Hematopoietic multipotent progenitor cell treated with erythropoietin and hydrocortisone succinate and interleukin-3 and kit ligand, for 8 days (in vitro differentiated cells): ENCODE data around the gene LAMTOR5.

Source experiments
- DNase-seq: peaks from one replicate; pipeline ENCODE4 v3.0.0-alpha.2; 2015

LAMTOR5 gene

DNA sequence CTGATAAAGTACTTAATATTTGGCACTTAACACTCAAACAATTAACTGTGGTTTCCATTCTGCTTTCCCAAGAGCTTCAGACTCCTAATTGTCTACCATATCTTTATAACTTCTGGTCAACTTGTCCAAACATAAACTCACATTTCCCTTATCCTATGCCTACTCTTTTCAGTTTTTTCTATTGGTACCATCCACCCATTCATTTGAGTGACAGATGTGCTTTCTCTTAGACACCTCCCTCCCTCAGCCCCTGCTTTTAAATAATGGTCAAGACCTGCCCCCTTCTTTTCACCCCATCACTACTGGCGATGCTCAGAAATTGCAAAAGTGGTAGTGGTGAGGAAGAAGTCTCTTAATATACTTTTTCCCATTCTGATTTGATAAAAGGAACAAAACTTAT is 22.1 kb downstream of the LAMTOR5 start:
- no peak for DNase-seq

DNA sequence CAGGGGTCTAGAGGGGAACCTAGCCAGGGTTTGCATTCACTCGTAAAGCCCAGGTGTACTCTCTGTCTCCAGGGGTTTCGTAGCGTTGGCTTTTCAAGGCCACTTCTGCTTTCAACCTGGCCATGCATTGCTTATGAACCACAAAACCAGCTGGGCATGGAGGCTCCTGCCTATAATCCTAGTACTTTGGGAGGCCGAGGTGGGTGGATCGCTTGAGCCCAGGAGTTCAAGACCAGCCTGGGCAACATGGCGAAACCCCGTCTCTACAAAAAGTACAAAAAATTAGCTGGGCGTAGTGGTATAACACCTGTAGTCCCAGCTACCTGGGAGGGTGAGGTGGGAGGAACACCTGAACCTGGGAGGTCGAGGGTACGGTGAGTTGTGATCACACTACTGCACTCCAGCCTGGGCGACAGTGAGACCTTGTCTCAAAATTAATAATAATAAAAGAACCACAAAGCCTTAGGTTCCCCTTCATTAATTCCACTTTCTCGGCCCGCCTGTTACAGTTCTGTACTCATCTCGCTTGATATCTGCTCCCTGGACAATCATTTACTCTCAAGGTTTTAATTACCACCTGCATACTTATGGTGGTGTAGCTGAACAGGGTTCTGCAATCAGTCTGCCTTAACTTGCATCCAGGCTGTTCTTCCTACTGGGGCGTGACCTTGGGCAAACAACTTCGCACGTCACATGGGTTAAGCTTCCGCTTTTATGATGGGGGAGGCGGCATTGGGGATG is 22.7 kb downstream of the LAMTOR5 start:
- no peak for DNase-seq

DNA sequence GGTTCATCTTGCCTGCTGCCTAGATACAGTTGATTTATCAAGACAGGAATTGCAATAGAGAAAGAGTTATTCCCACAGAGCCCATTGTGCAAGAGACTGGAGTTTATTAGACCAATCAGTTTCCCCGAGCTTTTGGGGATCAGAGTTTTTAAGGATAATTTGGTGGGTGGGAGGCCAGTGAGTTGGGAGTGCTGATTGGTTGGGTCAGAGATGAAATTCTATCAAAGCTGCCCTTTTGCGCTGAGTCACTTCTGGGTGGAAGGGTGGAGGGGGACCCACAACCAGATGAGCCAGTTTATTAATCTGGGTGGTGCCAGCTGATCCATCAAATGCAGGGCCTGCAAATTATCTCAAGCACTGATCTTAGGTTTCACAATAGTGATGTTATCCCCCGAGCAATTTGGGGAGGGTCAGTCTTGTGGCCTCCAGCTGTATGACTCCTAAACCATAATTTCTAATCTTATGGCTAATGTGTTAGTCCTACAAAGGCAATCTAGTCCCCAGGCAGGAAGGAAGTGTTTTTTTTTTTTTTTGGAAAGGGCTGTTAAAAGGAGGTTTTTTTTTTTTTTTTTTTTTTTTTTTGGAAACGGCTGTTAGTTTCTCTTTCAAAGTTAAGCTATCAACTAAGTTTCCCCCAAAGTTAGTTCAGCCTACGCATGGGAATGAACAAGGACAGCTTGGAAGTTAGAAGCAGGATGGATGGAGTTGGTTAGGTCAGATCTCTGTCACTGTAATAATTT is 24.1 kb downstream of the LAMTOR5 start:
- no peak for DNase-seq

DNA sequence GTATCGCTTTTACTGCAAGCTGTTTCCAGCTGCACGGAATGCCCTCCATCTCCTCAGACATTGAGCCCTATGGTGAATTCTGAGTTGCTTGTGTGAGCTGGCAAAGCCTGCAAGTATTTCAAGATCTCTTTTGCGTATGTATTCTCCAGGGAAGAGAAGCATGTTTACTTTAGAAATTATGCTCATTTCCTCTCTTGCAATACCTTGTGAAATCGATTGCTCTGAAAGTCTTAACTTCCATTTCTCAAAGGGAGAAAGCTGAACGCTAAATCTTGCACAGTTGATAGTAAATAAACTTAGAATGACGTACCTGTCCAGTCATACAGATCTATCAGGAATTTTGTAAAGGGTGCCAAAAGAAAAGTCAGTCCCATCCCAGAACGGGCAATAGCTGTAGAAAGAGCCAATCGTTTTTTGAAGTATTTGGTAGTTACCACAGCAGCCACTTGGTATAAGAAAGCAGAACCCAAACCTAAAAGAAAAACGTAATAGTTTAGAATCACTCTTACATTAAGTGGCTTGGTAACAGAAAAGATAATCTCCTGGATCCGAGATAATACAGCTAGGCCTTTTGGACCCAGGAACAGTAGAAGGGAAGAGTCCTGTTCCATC is 26.7 kb downstream of the LAMTOR5 start:
- DNase-seq: no peak

DNA sequence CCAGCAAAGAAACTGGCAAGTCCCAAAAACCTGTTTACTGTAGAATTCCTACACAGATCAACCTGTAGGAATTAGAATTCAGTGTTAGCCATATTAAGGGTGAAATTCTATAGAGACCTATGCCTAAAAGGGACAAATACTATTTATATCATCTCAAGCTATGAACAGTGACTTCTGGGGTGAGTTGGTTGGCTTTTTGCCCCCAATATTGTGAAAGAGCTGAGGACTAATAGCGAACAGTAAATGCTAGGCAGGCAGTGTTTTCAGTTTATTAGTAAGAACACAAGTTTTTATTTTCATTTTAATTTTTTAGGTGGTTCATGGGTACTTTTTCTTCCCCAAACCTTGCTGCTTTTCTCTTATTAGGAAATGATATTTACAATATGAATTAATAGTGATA is 32.0 kb downstream of the LAMTOR5 start:
- no peak for DNase-seq

DNA sequence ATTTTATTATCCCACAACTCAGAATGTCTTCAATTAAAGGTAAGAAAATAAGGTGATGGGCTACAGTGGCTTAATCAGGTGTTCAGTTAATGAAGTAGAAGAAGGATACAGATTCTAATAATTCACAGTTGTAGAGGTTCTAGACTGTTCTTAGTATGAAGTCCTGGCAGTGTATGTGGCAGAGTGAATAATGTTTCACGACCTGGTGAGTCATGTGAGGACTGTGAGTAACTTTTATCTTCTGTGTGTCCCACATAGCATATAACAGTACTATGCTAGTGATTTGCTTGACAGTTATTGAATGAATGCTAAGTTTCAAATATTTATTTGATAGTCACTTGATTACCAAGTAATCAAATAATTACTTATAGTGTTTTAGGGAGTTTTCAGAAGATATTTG is 36.7 kb downstream of the LAMTOR5 start:
- DNase-seq: peak; percentile 18

DNA sequence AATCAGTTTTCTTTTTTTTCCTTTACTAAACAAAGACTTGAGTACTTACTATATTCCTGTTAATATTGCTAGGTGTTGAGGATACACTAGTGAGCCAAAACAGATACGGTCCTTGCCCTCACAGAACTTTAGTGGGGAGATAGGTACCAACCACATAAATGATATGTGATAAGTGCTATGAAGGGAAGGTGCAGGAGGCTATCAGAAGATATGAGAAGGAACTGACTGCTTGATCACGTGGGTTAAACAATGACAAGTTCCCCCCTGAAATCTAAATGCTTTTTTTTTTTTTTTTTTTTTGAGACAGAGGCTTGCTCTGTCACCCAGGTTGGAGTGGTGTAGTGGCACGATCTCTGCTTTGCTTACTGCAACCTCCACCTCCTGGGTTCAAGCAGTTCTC is 43.3 kb downstream of the LAMTOR5 start:
- peak; percentile 70 for DNase-seq

DNA sequence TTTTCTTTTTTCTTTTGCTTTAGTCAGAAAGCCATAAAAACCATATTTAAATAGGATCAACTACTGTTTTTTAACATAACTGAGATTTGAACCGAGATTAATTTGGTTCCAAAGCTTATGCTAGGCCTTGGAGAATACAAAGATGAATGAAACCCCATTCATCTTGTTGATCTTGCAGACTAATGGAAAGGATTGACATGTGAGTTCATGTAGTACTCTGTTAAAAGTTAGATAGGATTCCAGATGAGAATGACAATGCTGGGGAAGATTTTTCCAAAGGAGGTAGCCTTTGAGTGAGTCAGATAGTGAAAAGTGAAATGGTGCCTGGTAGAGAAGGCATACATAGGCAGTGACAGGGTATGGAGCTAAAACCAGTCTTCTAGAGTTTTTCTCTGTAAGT is 45.6 kb downstream of the LAMTOR5 start:
- no peak for DNase-seq

DNA sequence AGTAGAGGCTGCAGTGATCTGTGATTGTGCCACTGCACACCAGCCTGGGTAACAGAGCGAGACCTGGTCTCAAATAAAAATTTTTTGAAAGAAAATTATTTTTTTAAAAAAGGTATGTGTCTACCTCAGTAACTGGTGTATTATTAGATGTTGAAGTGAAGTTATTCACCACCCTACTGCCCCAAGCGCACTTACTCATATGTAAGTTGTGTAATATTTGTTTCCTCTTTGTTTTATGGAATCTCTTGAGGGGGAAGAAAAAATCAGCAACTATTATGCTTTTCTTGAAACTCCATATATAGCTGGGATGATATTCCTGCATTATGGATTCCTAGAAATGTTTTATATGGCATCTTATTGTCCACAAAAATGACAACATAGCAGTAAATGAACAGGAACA is 47.1 kb downstream of the LAMTOR5 start:
- no peak for DNase-seq

DNA sequence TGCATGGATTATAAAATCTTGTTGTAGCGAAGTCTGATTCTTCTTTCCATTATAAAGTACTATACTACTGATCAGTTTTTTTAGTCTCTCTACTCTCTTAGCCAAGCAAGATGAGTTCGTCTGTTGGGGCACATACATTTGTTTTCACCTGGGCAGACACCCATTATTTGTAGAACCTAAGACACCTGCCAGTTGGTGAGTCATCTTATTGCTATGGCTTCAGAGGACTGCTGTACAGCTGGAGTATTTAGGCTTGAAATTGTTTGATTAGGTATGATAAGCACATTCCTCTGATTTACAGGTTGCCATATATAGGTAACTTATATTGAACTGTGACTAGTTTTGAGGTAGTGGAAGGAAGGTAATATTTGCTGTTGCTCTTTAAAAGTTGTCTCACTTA is 51.1 kb downstream of the LAMTOR5 start:
- DNase-seq: no peak

DNA sequence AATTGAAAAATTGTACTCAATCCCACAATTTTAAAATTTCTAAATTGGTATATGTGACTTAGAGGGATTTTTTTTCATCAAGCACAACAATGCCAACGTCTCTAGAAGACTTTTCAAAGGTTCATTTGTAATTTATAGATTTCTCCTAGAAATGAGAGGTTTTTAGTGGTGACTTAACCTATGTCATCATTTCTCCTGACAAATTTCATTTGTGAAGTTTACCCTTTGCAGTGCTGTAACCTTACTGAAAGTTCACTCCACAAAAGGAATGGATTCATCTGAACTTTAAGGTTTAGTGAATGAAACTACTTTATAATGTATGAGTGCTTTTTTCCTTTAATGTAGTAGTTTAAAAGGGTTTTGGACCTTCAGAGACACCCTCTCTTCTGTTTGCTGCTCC is 52.2 kb downstream of the LAMTOR5 start:
- DNase-seq: no peak
